Measurements from ENCODE around the gene NKTR. TPM values are rescaled to one million over a fixed set of nuclear protein-coding genes. Genes with fewer than 3 reads are reported as not detected.

Gene NKTR
- total RNA-seq (2022; extraction: Qiagen RNA extraction) = 8.6 to 13.1 TPM (median 10.3 TPM) in 5 replicates

GRCh38 chr3:42600111-42600957 is at the start of gene NKTR:
NKTR (plus strand) TSS chr3:42600686; CDS start chr3:42601007, 321 bp downstream.

GRCh38 chr3:42581709-42582473 is 18.6 kb upstream of the NKTR start, which contains the start of gene SEC22C:
SEC22C (minus strand) TSS chr3:42581967; CDS start chr3:42569046, 12,921 bp downstream.

GRCh38 chr3:42653560-42654330 is 53.3 kb downstream of the NKTR start, which contains the start of gene ZBTB47:
ZBTB47 (plus strand) TSS chr3:42653697; CDS start chr3:42658356, 4,659 bp downstream.

GRCh38 chr3:42685363-42685881 is 84.9 kb downstream of the NKTR start, which contains the start of gene KLHL40:
KLHL40 (plus strand) TSS chr3:42685537; CDS start chr3:42685619, 82 bp downstream.

Other genes starting within 250 kb of the NKTR start
- gene LYZL4, start 190.1 kb upstream of the NKTR start, total RNA-seq (2022; extraction: Qiagen RNA extraction) = not detected in 5 replicates
- 0.83 to 1.3 TPM (median 1.2 TPM) in 5 replicates for gene VIPR1, start 98.0 kb upstream of the NKTR start, total RNA-seq (2022; extraction: Qiagen RNA extraction)
- 27.8 to 35.2 TPM (median 34.5 TPM) in 5 replicates for gene SEC22C, start 18.7 kb upstream of the NKTR start, total RNA-seq (2022; extraction: Qiagen RNA extraction)
- gene SS18L2, start 9.8 kb upstream of the NKTR start, total RNA-seq (2022; extraction: Qiagen RNA extraction) = 16.3 to 18.5 TPM (median 17.7 TPM) in 5 replicates
- 5.0 to 7.1 TPM (median 6.4 TPM) in 5 replicates for gene ZBTB47, start 53.0 kb downstream of the NKTR start, total RNA-seq (2022; extraction: Qiagen RNA extraction)
- gene KLHL40, start 84.9 kb downstream of the NKTR start, total RNA-seq (2022; extraction: Qiagen RNA extraction) = not detected in 5 replicates
- gene HHATL, start 102.1 kb downstream of the NKTR start, total RNA-seq (2022; extraction: Qiagen RNA extraction) = not detected in 5 replicates
- gene CCDC13, start 172.6 kb downstream of the NKTR start, total RNA-seq (2022; extraction: Qiagen RNA extraction) = 0.30 to 0.74 TPM (median 0.41 TPM) in 5 replicates
- gene HIGD1A, start 203.8 kb downstream of the NKTR start, total RNA-seq (2022; extraction: Qiagen RNA extraction) = 69.9 to 95.7 TPM (median 75.4 TPM) in 5 replicates
- 0.09 to 0.22 TPM in 2 of 5 replicates, not detected in the others for gene ACKR2, start 208.8 kb downstream of the NKTR start, total RNA-seq (2022; extraction: Qiagen RNA extraction)

Data from A549 treated with Mapracorat at 1 μM for 4 hours (cell line).